HG03565 (cell line): ENCODE measurements around the gene ADAT3.
A peak's percentile ranks its signal among the peaks of the same experiment; 100 is the strongest.

Experiments
- ATAC-seq: cut with Tn5 transposase; IDR thresholded peaks from one replicate; pipeline ENCODE4 v1.9.1; 2021; ENCODE audit warnings: mild to moderate bottlenecking, moderate library complexity; ENCODE audit not compliant: unreplicated experiment

The ADAT3 gene

DNA sequence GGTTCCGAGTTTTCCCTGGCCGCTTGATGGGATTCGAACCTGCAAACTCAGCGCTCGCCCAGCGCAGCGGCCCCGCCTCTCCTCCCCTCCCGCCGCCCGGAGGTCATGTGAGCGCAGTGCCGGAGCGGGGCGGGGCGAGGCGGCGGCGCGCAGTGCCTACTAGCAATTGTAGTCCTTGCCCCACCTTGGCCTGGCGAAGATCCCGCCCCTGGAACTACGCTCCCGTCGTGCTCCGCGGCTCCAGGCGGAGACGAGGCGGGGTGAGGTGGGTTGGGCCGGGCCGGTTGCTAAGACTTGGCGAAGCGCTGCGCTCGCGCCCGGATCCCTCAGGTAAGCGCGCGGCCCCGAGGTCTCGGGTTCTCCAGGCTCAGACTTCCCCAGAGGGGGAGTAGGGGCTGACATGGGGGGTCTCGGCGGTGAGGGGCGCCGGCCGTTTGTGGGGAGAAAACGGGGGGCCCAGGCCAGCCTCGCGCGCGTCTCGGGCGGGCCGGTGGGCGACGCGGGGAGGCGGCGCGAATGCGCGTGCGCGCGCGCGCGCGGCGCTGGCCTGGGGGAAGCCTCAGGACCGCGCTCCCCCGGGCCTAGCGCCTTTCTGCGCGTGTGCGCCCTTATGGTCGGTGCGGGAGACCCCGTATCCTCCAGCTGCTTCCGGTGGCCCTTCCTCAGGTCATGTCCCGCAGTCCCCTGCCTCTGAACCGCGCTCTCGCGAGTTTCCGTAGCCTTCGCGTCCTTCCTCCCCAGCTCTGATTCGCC is at the start of gene ADAT3, which contains the start of gene SCAMP4:
Gene ADAT3 (plus strand): TSS at position 290 of the 753 bp plus-strand sequence. CDS start 6,649 bp downstream, outside the sequence.
Gene SCAMP4 (plus strand): TSS at position 290 of the 753 bp plus-strand sequence. CDS start 9,621 bp downstream, outside the sequence.
- ATAC-seq, result peak; percentile 63

DNA sequence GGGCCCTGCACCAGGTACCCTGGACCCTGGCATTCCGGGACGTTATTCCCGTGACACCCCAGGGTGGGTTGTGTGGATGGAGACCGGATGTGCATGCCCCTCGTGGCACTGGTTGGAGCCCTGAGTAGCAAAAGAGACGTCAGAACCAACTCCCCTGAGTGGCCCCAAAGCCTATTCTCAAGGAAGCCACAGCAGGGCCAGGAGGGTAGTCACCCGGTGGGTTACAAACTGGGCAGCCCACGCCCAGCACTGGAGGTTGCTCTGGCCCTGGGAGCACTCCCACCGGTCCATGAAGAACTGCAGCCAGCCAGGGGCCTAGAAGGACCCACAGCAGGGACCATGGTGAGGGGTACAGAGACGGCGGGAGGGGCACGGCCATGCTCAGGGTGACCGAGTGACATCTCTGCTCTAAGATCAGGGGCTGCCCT is 49.4 kb upstream of the ADAT3 start:
- ATAC-seq, result no peak

DNA sequence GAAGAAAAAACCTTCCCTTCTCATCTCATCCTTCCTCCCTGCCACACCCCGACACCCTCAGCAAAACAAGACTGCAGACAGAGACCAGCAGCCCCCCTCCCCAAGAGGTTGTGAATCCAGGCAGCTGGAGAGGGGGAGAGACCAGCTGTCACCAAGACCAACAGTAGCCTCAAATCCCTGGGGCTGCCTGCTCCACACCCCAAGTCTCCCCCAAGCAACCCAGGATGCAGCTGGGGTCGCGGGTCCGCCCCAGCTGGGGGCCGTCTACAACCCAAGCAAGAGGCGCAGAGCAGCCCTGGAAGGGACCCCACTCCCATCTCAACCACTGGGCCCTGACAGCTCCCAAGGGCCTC is 48.9 kb upstream of the ADAT3 start:
- ATAC-seq, result no peak

DNA sequence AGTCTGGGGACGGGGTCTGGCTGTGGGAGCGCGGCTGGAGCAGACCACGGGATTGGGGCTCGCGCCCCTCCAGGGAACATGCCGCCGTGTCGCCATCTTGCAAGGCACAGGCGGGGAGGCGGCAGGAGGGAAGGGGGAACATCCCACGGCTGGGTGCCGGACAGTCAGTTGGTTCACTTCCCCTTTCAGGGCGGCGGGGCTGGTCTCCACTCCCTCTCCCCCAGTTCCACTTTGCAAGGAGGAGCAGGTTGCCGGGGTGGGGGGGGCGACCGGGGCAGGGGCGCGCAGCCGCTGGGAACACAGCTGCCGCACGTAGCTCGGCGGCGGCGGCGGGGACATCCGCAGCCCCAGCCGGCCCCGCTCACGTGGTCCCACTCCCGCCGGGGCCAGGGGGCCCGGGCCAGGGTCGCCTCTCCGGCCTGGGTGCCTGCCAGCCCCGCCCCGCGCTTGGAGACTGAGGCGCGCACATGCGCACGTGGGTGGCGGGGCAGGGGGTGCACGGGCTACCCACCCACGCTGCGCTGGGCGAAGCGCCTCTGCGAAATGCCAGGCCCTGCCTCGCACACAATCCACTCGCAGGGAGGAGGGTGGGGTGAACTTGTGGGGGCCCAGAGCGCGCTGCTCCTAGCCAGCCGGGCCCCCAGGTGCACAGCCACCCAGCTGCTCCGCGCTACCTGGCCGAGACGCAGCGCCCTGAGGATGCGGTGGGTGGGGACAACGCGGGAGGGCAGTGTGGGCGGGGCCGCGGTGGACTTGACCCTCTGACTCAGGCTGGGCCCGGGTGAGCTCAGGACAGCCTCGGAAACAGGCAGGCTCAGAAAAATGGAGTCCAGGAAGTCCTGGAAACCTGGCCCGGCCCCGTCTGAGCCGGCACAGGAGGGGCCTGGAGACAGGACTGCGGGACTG is 48.2 kb upstream of the ADAT3 start:
- no peak for ATAC-seq

DNA sequence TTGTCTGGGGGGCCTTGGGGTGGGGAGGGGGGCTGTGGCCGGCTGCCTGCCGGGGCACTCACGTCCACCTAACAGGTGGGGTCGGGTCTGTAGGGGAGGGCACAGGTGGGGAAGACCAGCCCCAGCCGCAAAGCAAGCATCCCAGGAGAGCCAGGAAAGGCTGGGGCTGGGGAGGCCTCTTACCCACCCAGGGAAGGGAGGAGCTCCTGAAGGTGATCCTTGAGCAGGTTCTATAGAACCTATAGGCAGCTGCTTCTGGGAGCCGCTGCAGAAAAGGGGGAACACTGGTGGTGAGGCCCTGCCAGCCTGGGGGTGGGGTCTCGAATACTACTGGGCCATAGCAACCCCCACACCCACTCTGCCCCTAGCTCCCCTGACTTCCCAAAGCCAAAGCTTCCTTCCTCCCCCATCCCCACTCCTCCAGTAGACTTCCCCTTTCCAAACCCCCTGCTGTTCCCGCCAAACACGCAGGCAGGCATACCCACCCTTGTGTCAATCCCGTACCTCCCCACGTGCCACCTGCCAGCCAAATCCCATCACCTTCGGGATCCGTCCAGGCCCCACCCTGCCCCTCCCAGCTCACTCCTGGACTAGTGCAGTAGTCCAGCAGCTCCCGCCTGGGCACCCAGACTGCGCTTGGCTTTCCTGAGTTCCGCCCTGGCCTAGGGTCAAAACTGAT is 47.4 kb upstream of the ADAT3 start:
- no peak for ATAC-seq

DNA sequence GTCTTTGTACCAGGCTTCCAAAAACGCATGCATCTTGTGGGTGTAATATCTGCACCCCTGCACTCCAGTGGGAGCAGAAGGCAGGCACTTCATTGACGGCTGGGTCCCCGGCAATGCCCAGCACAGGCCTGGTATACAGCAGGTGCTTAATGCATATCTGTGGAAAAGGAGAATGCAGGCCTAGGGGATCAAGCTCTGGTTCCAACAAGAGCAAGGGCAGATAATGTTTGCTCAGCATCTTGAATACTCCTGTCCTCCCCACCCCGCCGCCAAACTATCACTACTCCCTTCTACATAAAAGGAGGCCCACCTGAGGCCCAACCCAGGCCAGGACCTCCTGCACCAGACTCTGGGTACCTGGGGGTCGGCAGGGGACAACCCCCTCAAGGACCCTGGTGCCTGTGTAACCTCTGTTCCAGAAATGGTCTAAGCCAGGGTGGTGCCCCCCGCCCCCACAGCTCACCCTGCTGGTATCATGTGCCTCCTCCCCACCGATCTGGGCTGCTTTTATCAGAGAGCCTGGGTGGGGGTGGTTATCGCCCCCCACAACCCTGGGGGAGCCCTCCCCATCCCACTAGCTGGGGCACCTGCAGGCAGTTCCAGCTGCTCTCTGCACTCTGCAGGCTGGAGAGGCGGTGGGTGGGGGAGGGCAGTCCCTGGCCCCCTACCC is 46.7 kb upstream of the ADAT3 start:
- ATAC-seq, result no peak

DNA sequence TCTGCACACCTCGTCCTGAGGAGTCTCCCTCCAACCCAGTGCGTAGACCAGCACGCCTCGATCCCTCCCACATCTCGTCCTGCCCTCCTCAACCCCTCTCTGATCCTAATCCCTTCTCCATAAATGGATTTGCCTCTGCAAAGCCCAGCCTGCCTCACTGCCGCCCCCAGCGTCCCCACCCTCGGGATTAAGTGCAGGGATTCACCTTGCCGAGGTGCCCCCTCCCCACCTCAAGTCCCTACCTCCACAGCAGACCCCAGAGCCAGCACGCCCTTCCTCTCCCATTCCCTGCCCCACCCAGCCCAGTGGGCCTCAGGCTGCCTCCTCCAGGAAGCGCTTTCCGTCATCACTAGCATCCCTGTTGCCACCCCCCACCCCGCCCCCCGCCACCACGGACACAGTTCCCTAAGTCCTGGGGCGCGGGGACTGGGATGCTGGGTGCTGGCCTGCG is 45.8 kb upstream of the ADAT3 start:
- no peak for ATAC-seq

DNA sequence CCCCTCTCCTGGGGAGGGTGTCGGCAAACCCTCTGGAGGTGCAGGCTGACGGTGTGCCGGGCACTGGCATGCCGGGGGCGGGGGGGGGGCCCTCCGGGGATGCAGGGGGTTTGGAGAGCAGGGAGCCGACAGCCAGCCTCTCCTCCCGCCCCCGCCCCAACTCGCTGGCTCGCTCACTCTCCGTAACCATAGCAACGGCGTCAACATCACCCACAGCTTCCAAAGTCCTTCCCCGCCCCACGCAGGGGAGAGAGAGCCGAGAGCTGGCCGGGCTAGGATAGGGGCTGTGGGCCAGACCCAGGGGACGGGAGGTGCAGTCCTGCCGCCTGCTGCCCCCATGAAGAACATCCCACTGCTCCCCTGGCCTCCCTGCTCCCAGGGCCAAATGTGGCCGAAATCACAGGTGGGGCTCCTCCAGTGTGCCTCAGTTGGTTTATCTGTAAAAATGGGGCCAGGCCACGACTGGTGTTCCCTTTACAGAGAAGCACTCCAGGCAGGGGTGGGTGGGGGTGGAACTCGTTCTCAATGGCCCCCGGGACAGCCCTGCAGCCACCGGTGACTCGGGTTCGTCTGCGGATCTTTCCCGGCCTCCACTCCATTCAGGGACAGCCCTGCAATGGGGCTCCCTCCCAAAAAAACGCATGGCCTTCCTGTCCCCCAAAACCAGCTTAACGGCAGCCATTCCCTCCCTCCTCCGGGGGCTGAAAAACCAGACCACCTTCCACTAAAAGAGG is 45.0 kb upstream of the ADAT3 start:
- no peak for ATAC-seq

DNA sequence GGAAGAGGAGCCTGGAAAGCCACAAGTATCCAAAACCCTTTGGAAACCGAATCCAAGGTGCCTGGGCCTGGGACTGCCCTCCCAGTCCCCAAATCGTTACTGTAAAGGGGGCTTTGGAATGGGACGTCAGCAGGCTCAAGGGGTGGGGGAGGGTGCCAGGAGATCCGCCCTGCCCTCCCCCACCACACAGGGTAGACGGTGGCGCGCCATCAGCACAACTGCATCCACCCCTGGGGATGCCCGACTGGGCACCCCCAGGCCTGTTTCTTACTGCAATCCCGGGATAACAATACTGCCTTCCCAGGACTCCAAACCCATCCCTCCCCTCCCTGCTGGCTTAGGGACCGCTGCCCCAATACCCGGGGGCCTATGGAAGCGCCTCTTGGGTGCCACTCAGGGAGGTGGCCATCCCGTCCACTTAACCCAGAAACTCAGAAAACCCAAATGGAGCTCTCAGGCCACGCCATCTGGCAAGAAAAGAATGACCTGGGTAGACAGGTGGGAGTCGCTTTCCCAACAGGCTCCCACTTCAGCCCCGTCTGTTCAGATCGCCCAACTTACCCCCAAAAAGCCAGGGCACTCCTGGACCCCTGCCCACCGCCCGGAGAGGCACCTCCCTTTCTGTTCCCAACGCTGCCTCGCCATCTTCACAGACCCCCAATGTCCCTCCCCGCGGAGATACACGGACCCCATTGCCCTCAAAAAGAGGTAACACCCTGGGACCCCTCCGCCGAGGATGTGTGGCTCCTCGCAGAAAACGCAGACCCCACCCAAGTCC is 44.2 kb upstream of the ADAT3 start:
- no peak for ATAC-seq

DNA sequence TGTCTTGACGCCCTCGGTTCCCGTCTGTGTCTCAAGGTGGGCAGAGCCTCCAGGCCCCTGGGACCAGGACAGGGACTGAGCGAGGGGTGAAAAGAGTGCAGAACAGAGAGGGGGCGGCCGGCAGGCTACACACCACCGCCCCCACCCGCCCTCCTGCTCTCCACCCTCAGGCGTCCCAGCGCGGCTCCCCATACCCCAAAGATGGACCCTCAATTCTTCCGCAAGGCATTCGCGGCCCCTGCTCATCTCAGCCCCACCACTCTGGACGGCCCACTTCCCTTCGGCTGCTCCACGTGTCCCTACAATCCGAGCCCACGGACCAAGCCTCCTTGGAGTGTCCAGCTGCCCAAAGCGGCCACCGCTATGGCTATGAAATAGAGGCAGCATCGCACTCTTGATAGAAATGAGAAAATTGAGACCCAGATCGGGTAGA is 43.6 kb upstream of the ADAT3 start:
- no peak for ATAC-seq

DNA sequence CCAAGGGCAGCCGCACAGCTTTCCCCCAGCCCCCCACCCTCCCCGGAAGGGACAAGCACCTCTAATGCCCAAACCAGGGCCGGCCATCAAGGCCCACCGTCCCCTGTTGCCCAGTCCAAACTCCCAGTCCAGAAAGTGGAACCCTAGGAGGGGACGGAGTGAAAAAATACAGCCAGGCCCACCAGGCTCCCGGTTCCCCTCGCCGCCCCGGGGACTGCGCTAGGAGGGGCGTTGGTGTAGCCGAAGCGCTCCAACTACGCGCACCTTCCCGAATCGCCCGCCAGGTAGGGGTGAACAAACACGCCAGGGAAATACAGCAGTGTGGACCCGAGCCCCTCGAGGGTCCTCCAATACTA is 43.2 kb upstream of the ADAT3 start:
- ATAC-seq, result no peak

DNA sequence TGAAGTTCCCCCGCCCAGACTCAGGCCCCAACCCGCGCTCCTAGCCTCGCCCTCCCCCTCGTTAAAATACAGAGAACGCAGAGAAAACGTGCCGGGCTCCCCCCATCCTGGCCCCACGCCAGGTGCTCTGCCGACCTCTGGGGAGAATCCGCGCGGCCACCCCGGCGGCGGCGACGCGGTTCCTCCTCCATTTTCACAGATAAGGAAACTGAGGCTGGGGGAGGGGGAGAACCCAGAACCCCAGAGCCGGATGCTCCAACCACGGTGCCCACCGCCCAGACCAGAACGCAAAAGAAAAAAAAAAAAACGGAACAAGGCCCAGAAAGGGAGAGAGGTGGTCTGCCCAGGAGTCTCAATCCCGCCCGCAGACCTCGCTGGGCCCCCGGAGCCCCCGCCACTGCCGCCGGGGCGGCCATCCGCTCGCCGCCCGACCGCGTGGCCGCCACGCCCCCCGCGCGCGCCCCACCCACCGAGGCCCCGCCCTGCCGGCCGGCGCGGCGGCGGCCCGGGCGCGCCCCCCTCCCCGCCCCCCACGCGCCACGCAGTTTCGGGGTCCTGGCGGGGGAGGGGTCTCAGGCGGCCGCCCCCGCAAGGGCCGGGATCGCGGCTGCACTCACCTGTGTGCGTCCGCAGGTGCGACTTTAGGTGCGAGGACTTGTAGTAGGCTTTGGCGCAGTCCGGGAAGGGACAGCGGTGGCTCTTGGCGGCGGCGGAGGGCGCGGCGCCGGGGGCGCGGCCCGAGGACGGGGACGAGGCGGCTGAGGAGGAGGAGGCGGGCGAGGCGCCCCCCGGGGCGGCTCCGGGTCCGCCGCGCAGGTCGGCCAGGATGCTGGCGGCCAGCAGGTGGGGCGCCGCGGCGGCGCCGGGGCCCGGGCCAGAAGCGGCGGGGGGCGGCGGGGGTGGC is 42.5 kb upstream of the ADAT3 start:
- peak; percentile 2 for ATAC-seq

DNA sequence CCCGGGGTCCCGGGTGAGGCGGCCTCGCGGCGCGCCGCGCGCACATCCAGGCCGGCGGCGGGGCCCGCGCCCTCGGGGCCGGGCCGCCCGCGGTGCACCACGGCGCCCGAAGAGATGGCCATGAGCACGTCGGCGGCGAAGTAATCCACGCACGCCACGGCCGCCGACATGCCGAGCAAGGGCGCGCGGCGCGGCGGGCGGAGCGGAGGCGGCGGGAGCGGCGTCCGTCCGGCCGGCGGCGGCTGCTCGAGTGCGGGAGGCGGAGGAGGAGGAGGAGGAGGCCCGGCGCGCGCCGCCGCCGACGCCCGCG is 41.9 kb upstream of the ADAT3 start, which contains the start of gene KLF16:
Gene KLF16 (minus strand): TSS at position 252 of the 310 bp plus-strand sequence. CDS start 82 bp downstream, at position 170.
- no peak for ATAC-seq

DNA sequence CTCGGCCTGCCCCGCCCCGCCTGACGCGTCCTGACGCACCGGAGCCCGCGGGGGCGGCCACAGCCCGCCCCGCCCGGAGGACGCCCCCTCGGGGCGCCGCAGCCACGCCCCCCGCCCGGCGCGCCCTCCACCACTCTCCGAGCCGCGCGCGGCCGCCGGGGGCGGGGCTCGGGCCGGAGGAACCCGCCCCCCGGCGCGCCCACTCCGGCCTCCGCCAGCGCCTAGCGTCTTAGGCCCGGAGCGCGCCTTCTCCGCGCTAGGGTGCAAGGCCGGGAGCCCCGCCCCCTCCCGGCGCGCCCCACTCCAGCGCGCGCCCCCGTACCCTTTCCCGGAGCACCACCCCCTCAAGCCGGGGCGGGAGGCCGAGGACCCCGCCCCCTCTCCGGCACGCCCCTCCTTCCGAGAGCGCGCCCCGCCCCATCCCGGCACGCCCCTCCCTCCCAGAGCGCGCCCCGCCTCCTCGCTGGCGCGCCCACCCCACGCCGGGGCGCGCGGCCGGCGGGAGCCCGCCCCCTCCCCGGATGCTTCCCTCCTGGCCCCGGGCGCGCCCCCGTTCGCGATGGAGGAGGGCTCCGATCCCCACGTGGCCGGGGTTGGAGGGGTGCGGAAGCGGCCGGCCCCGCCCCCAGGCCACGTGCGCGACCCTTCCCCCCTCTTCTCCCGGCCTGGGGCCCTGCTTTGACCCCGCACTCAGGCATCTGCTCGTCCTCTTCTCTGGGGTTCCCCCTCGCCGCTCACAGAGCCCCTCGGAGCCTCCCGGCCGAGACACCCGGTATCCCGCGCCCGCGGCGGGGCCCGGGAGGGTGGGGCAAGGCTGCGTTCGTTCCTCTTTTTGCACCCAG is 41.3 kb upstream of the ADAT3 start:
- peak; percentile 39 for ATAC-seq

DNA sequence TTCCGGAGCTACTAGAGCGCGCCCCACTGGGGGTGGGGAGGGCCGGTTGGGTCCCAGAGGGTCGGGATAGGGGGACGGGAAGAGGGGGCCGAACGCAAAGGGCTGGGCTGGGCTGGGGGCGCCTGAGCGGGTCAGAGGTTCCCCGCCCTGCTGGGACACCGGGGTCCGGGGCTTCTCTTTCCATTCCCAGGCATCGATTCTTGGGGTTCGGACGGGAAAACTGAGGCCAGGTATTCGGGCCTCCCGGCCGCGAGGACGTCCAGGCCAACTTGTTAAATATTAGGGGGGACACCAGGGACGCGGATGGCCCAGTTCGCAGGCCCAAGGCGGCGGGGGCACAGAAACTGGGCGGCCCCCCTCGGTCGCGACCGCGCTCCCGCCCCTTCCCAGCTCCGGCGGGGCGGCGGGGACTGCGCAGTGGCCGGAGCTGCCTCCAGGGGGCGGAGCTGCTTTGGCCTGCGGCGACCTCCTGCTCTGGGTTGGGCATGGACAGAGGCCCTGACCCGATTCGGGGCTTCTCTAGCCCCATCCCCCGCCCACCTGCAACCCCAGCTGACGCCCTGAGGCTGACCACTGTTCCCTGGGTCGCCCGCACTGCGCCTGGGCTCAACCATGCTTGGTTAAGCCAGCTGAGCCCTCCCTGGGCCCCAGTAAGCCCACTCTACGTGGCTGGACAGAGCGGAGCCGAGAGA is 40.6 kb upstream of the ADAT3 start:
- ATAC-seq, result peak; percentile 22

DNA sequence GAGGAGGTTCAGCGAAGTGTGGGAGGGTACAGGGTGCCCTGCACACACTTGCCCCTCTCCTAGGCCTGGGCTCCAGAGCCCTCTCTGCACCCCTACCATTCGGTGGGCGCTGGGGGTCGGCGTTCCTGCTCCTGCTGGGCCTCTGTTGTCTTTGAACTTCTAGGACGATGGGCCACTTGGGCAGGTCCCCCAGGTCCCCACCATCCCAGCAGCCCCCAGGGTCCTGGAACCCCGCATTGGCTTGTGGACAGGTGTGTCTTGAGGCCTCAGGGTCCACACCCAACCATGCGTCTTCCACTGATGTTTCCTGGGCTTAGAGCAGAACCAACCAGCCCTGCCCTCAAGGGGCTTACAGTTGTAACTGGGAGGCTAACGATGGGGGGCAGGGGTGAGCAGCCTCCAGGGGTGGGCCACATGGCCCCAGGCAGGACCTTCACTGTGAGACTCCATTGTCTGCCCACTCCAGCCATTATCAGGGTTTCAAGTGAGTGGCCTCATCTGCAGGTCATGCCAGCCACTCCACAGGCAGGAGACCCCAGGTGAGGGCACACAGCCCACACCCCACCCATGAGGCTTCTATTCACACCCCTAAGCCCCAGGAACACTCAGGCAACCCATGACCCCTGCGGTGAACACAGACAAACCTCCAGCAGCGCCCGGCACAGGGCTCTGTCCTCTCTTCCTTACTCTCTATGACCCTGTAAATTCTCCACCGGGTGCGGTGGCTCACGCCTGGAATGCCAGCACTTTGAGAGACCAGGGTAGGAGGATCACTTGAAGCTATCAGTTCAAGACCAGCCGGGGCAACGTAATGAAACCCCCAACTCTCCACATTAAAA is 39.8 kb upstream of the ADAT3 start:
- ATAC-seq, result no peak
